Psoas muscle (tissue), 8 donors: ENCODE measurements around the gene TERT. TPM values are rescaled to one million over a fixed set of nuclear protein-coding genes. Genes with fewer than 3 reads are reported as not detected.

Experiments used
- ATAC-seq, 4 donors: fragments of 200-7000 bp; cut with Tn5 transposase; one replicate each; pipeline ENCODE4 v1.9.1; 2020; ENCODE audit warnings: moderate library complexity in 3 of 4, mild to moderate bottlenecking in 2 of 4
- DNase-seq, 2 donors: peaks; one replicate each; pipeline ENCODE4 v3.0.0-alpha.2; 2020
- H3K27ac ChIP-seq: fragments of 200-600 bp; one replicate; pipeline ENCODE4 v1.8.0; 2022
- H3K27me3 ChIP-seq, 3 donors: fragments of 200-600 bp in 1 of 3; one replicate each; pipeline versions ENCODE4 v1.6.1 to v1.8.0; 2013 to 2022; ENCODE audit warnings: low read length in 2 of 3, mild to moderate bottlenecking in 2 of 3, moderate library complexity in 1 of 3; ENCODE audit not compliant: insufficient read depth in 3 of 3
- H3K36me3 ChIP-seq, 2 donors: fragments of 200-600 bp in 1 of 2; one replicate each; pipeline versions ENCODE4 v1.6.1 to v1.8.0; 2013 to 2022; ENCODE audit warnings: low read depth in 1 of 2, mild to moderate bottlenecking in 1 of 2, moderate library complexity in 1 of 2; ENCODE audit not compliant: insufficient read depth in 1 of 2
- H3K4me1 ChIP-seq: fragments of 200-600 bp; one replicate; pipeline ENCODE4 v1.8.0; 2022
- H3K4me3 ChIP-seq: fragments of 200-600 bp; one replicate; pipeline ENCODE4 v1.8.0; 2022; ENCODE audit warnings: mild to moderate bottlenecking
- H3K9me3 ChIP-seq: fragments of 200-600 bp; one replicate; pipeline ENCODE4 v1.8.0; 2022
- WGBS, 3 donors: extraction: QIAGEN DNeasy Blood & Tissue Kit; methylation state at CpG; one replicate each; pipeline versions ENCODE4 v1.1.6 to v1.1.7; 2013; 5-methylcytosine and 5-hydroxymethylcytosine counted together
- intact Hi-C, 2 donors: fragments of 100-400 bp; cut with DNase I; formaldehyde crosslinking; loops; one replicate each; pipeline versions ENCODE4 v1.11.0 to v1.14.2; 2022
- polyA plus RNA-seq, 3 donors: library from polyadenylated mRNA; stranded (reverse); fragments of 200-250 nt; gene quantifications; one replicate each; pipeline ENCODE4 v1.2.3, GENCODE V29; 2013
- total RNA-seq, 4 donors: library from RNA; stranded (reverse); fragmentation: NEBNext Ultra II Directional in 2 of 4; extraction: Animal tissue kit (Norgen Biotek cat#: 25700) in 2 of 4; gene quantifications; one replicate each; pipeline versions ENCODE4 v1.2.1 to v1.2.4, GENCODE V29; 2021 to 2023
- TF ChIP-seq, protein P1 (sequence below): fragments of 200-600 bp; IDR thresholded peaks from one replicate; pipeline ENCODE4 v1.8.0; 2022; ENCODE audit warnings: antibody characterized with exemption
- donor health status: healthy with polysubstance abuse.
- donor health status: DM: no; HTN: no; CAD: no; lungs with moderate emphysema.
- donor health status: Bipolar disorder and iron deficiency.
- donor health status: healthy.
- donor health status: DM: yes; HTN: yes; CAD: no.
- donor health status: DM: no; HTN: no; CAD: no.
- donor health status: DM: no; HTN: no; CAD: no.
- donor health status: DM: yes; HTN: yes; CAD: no.

The TERT gene
- total and polyA plus RNA-seq, 7 donors: not detected

DNA sequence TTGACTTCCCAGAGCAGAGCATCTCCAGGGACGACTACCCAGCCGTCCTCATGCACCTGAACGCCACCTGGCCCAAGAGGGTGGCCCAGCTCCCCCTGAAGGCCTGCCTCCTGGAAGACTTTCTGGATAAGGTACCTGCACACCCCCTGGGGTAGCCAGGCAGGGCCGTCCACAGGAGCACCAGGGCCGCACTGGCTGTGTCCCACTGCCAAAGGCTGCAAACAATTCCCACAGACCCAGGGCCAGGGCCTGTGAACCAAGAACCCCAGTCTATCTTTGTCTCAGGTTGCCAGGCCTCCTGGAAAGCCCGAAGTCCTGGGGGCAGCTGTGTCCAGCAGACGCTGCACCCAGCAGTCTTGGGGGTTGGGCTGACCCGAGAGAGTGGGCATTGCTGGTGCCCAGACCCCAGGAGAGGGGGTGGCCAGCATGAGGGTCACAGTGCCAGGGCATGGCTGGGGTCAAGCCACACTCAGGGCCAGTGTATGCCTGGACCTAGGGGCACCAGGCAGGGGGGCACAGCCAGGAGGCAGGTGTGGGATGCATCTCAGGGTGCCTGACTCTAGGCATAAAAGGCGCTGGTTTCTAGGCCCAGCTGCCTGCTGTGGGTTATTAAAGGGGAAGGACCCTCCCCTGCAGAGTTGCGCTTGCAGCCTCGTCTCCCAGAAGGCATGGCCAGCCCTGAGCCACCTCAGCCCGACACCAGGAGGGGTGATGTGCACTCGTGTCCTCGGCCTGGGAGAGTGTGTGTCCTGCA lies 52.0 kb downstream of the TERT start:
- Histone ChIP-seq H3K27me3 (peaks cover 0 to 44% (median 10%) of the 10 kb centered on the region in 3 donors), H3K4me1 (no peaks in the 10 kb centered on the region), H3K27ac (no peak overlapping the region), H3K36me3 (no peaks in the 10 kb centered on the region), H3K4me3 (no peak overlapping the region), H3K9me3 (no peaks in the 10 kb centered on the region)
- TF ChIP-seq, protein P1, sequence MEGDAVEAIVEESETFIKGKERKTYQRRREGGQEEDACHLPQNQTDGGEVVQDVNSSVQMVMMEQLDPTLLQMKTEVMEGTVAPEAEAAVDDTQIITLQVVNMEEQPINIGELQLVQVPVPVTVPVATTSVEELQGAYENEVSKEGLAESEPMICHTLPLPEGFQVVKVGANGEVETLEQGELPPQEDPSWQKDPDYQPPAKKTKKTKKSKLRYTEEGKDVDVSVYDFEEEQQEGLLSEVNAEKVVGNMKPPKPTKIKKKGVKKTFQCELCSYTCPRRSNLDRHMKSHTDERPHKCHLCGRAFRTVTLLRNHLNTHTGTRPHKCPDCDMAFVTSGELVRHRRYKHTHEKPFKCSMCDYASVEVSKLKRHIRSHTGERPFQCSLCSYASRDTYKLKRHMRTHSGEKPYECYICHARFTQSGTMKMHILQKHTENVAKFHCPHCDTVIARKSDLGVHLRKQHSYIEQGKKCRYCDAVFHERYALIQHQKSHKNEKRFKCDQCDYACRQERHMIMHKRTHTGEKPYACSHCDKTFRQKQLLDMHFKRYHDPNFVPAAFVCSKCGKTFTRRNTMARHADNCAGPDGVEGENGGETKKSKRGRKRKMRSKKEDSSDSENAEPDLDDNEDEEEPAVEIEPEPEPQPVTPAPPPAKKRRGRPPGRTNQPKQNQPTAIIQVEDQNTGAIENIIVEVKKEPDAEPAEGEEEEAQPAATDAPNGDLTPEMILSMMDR: no peak
- 63 to 72% (median 67%) methylated on average over 14 of the region's 14 CpGs for WGBS, 3 donors
- ATAC-seq (no peak), DNase-seq (no peak)
- intact Hi-C loops: no loop called here

DNA sequence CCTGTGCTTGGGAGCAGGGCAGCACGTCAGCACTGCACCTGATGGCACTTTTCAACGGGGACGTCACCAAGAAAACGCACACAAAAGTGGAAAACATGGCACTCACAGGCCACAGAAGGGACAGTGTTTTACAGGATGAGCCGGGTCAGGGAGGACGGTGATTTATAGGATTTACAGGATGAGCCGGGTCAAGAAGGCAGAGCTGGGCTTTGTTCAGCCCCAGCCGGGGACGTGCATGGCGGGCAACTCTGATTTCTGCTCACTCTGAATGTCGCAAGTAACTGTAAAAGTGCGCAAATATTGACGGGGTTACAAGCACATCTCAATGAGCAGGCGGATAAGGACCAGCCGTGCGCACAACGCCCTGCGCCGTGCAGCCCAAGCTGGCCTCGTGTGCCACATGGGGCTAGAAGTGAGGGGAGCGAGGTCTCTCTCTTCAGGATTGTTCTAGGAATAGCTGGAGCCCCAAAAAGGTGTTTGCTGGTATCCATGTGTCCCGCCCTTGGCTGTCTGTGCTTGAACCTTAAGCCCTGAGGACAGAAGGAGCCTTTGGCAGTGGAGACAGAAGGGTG lies 53.3 kb downstream of the TERT start:
- Histone ChIP-seq H3K27me3 (peaks cover 0 to 32% (median 6%) of the 10 kb centered on the region in 3 donors), H3K4me1 (no peaks in the 10 kb centered on the region), H3K27ac (no peak overlapping the region), H3K9me3 (no peaks in the 10 kb centered on the region), H3K4me3 (no peak overlapping the region), H3K36me3 (no peaks in the 10 kb centered on the region)
- TF ChIP-seq, protein P1: no peak
- intact Hi-C loops: no loop called here
- no peak for DNase-seq
- 74 to 79% (median 75%) methylated on average over 22 of the region's 22 CpGs for WGBS, 3 donors
- ATAC-seq: no peak

DNA sequence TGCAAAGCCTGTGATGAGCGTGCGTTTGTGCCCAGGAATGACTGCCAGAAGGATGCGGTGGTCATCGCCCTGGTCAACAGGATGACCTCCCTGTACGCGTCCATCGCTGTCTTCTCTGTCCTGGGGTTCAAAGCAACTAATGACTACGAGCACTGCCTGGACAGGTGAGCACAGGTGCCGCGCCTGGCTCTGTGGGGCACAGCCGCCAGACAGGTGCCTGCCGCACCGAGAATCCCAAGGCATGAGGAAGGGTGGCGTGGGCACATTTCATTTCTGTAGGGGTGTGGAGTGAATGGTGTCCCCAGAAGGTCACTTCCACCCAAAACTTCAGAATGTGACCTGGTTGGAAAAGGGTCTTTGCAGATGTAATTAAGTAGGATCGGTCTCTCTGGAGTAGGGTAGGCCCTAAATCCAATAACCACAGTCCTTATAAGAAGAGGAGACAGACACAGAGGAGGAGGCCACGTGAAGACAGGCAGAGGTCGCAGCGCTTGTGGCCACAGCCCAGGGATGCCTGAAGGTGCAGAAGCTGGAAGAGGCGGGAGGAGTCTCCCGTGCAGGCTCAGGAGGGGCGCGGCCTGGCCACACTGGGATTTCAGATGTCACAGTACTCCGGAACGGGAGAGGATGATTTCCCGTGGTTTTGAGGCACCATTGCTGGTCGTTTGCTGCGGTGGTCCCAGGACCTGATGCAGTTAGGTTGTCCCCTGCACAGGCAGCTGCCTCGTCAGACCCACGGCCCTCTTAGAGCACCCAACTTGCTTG lies 54.2 kb downstream of the TERT start:
- H3K36me3 ChIP-seq: no peaks in the 10 kb centered on the region
- intact Hi-C loops: no loop called here
- no peak overlapping the region for H3K27ac ChIP-seq
- DNase-seq (no peak), ATAC-seq (no peak)
- peaks cover 0 to 23% (median 5%) of the 10 kb centered on the region in 3 donors for H3K27me3 ChIP-seq
- peaks cover 6% of the 10 kb centered on the region for H3K9me3 ChIP-seq
- H3K4me1 ChIP-seq: no peaks in the 10 kb centered on the region
- no peak overlapping the region for H3K4me3 ChIP-seq
- TF ChIP-seq, protein P1: no peak
- whole genome bisulfite sequencing, 3 donors: 79 to 81% (median 80%) methylated on average over 29 of the region's 29 CpGs

DNA sequence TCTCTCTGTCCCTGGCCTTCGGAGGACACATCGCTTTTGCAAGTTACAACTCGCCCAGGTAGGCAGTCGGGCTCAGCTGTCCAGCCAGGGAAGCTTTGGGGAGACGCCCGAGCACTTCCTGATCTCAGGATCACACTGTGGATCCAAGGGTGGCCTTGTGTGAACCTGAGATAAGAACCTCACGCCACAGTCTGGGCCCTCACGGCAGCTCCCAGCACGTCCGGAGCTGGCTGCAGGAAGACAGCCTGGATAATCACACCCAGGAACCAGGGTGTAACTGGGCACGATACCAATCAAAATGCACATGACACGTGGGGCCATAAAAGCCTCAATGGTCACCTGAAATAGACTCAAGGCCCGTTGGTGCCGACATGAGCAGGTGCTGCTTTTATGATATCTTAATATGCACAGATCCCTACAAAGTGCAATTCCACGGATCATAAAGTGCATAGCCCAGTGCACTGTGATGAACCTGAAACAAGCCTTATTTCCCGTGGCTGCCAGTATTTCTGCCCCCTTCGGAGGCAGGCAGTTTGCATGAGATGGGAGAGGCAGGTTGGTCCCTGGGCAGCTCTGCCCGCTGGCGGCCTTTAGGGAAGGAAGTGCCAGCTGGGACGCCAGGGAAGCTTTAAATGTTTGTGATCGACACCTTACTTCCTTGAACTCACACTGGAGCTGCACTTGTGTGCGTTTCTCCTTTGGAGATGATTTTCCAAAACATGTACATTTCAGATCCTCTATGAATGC lies 55.2 kb downstream of the TERT start:
- ATAC-seq: no peak
- TF ChIP-seq, protein P1: no peak
- Histone ChIP-seq H3K4me1 (no peaks in the 10 kb centered on the region), H3K27me3 (peaks cover 0 to 13% (median 3%) of the 10 kb centered on the region in 3 donors), H3K4me3 (no peak overlapping the region), H3K9me3 (peaks cover 12% of the 10 kb centered on the region), H3K27ac (no peak overlapping the region), H3K36me3 (no peaks in the 10 kb centered on the region)
- intact Hi-C loops: no loop called here
- 55 to 61% (median 59%) methylated on average over 22 of the region's 22 CpGs for WGBS, 3 donors
- no peak for DNase-seq
